ENCODE results near the gene UST.

GRCh38 chr6:149012040-149012545 is 265.3 kb downstream of the UST start:
- TF ChIP-seq, protein P1, sequence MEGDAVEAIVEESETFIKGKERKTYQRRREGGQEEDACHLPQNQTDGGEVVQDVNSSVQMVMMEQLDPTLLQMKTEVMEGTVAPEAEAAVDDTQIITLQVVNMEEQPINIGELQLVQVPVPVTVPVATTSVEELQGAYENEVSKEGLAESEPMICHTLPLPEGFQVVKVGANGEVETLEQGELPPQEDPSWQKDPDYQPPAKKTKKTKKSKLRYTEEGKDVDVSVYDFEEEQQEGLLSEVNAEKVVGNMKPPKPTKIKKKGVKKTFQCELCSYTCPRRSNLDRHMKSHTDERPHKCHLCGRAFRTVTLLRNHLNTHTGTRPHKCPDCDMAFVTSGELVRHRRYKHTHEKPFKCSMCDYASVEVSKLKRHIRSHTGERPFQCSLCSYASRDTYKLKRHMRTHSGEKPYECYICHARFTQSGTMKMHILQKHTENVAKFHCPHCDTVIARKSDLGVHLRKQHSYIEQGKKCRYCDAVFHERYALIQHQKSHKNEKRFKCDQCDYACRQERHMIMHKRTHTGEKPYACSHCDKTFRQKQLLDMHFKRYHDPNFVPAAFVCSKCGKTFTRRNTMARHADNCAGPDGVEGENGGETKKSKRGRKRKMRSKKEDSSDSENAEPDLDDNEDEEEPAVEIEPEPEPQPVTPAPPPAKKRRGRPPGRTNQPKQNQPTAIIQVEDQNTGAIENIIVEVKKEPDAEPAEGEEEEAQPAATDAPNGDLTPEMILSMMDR (conservative IDR thresholded peaks at IDR 0.05 in 1 of 2, IDR thresholded peaks at IDR 0.05 in 1 of 2; ENCODE audit: extremely low read depth in 1 of 2, insufficient read depth in 1 of 2, low read depth in 1 of 2, low read length in 2 of 2), result no peak
- no peak for TF ChIP-seq EZH2 (IDR thresholded peaks at IDR 0.05; ENCODE audit: borderline replicate concordance, low read length)

All from mammary epithelial cell (primary cell).